HG02798 (cell line): ENCODE measurements around the gene PSMG1.
"Not testable (repeated sequence)": the region's sequence is repeated elsewhere in the genome, so short reads cannot be mapped to it uniquely, and the experiment has no call there.

ENCODE experiments used
- ATAC-seq: cut with Tn5 transposase; IDR thresholded peaks from one replicate; pipeline ENCODE4 v1.9.1; 2021; ENCODE audit warnings: mild to moderate bottlenecking; ENCODE audit not compliant: unreplicated experiment, poor library complexity

Gene PSMG1

GRCh38 chr21:39161064-39161463 lies 22.2 kb downstream of the PSMG1 start:
- no peak for ATAC-seq

- no peak for ATAC-seq
Measured at GRCh38 chr21:39159342-39160063, 23.7 kb downstream of the PSMG1 start.

- ATAC-seq, result not testable (repeated sequence)
Measured at GRCh38 chr21:39157241-39157640, 26.0 kb downstream of the PSMG1 start.

GRCh38 chr21:39156024-39156423 lies 27.2 kb downstream of the PSMG1 start:
- no peak for ATAC-seq

- ATAC-seq, result no peak
Measured at GRCh38 chr21:39155578-39155977, 27.7 kb downstream of the PSMG1 start.

GRCh38 chr21:39153842-39154241 lies 29.4 kb downstream of the PSMG1 start:
- ATAC-seq, result no peak

- no peak for ATAC-seq
Measured at GRCh38 chr21:39153373-39153772, 29.9 kb downstream of the PSMG1 start.

- ATAC-seq, result no peak
Measured at GRCh38 chr21:39152271-39152670, 31.0 kb downstream of the PSMG1 start.

GRCh38 chr21:39150877-39151276 lies 32.4 kb downstream of the PSMG1 start:
- ATAC-seq, result no peak

- no peak for ATAC-seq
Measured at GRCh38 chr21:39150316-39150715, 32.9 kb downstream of the PSMG1 start.

GRCh38 chr21:39149882-39150281 lies 33.4 kb downstream of the PSMG1 start:
- no peak for ATAC-seq

GRCh38 chr21:39148975-39149374 lies 34.3 kb downstream of the PSMG1 start:
- ATAC-seq, result no peak

GRCh38 chr21:39144191-39144590 lies 39.1 kb downstream of the PSMG1 start:
- no peak for ATAC-seq

- no peak for ATAC-seq
Measured at GRCh38 chr21:39142972-39143371, 40.3 kb downstream of the PSMG1 start.

GRCh38 chr21:39141502-39141901 lies 41.7 kb downstream of the PSMG1 start:
- ATAC-seq, result no peak

- no peak for ATAC-seq
Measured at GRCh38 chr21:39137248-39138178, 45.7 kb downstream of the PSMG1 start.

GRCh38 chr21:39136711-39137110 lies 46.5 kb downstream of the PSMG1 start:
- ATAC-seq, result no peak

GRCh38 chr21:39136138-39136537 lies 47.1 kb downstream of the PSMG1 start:
- ATAC-seq, result not testable (repeated sequence)

- no peak for ATAC-seq
Measured at GRCh38 chr21:39134288-39134810, 48.9 kb downstream of the PSMG1 start.

- no peak for ATAC-seq
Measured at GRCh38 chr21:39132248-39132647, 51.0 kb downstream of the PSMG1 start.

- no peak for ATAC-seq
Measured at GRCh38 chr21:39131791-39132190, 51.5 kb downstream of the PSMG1 start.
